GM19467 (cell line): Measurements from ENCODE around the gene PLXNC1.

Source experiments
- ATAC-seq: cut with Tn5 transposase; IDR thresholded peaks from one replicate; pipeline ENCODE4 v1.9.1; 2021; ENCODE audit warnings: mild to moderate bottlenecking, moderate library complexity; ENCODE audit not compliant: unreplicated experiment

The PLXNC1 gene

GRCh38 chr12:94329366-94329765 is 181.0 kb downstream of the PLXNC1 start:
- no peak for ATAC-seq

- ATAC-seq: no peak
Observed at GRCh38 chr12:94333396-94333795, 185.0 kb downstream of the PLXNC1 start.

DNA sequence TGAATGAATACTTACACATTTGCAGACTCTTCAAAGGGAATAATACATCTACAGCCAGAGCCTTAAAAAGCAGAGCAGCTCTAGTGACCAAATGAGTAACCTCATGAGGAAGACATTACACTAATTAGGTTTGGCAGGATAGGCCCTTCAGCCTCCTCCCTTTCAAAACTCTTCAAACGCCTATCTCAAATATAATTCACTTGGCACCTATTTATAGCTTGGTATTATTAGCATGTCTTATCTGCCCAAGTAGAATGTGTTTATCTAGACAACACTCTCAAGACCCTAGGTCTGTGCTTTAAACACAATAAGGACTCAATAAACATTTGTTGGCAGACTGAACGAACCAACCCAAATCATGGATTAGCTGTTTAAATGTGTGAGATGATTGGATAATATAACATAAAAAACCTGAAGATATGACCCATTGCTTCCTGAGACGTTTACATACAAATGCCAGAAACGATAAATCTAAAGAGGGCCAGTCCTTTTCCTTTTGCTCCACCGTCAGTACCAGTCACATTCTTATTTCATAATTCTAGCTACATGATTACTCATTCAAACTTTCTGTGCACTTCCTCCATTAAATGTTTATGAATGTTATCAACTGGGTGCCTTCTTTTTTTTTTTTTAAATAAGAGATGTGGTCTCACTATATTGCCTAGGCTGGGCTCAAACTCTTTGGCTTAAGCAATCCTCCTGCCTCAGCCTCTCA is 188.0 kb downstream of the PLXNC1 start:
- ATAC-seq: no peak

DNA sequence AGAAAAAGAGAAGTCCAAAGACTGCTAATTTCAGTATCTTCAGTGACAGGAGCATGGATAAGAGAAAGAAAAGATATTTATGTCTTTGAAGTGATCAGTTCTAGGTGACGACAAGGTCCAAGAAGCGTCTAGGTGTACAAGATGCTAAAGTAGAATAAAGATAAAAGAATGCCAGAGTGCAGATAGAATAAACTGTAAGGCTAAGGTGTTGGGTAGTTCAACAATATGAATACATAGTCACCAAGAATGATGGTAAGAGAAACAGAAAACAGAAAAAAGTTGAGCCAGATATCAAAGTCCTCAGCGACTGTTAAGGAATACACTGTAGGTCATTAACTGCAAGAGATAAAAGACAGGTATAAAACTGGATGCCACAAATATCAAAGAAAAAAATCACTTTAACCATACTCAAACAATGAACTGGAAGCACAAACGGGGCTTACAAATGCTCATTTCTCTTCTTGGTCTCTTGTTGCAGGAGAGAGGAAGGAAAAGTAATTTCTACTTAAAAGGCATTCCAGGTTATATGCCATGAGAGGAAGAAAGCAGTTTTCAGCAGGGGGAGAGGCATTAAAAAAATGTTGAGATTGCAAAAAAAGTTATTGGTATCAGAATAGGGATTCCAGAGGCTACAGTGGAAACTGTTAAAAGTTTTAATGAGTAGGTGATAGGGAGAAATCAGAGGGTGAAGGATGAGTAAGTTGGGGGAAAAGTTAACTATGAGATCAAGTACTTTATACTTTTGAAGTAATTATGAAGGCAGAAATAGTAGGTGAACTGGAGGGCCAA is 189.8 kb downstream of the PLXNC1 start:
- ATAC-seq: no peak

GRCh38 chr12:94340573-94340972 is 192.2 kb downstream of the PLXNC1 start:
- no peak for ATAC-seq

DNA sequence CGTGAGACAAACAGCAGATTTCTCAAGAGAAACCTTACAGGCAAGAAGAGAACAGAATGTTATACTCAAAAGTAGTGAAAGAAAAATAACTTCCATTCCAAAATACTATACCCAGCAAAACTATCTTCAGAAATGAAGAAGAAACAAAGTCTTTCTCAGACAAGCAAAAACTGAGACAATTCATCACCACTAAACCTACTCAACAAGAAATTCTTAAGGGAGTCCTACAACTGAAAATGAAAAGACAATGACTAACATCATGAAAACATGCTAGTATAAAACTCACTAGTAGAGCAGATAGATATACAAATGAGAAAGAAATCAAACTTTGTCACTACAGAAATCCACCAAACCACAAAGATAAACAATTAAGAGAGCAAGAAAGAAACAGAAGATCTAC is 204.8 kb downstream of the PLXNC1 start:
- ATAC-seq: no peak
